Stimulated activated CD8-positive, alpha-beta memory T cell treated with anti-CD3 and anti-CD28 coated beads, Interleukin-12 subunit alpha, Interleukin-12 subunit beta, amount 100 ng/mL, for 24 hours (primary cell): ENCODE measurements around the gene CDA.

Experiments
- DNase-seq: peaks from one replicate; pipeline ENCODE4 v3.0.0-alpha.2; 2020; ENCODE audit errors: extremely low read depth

CDA gene

DNA sequence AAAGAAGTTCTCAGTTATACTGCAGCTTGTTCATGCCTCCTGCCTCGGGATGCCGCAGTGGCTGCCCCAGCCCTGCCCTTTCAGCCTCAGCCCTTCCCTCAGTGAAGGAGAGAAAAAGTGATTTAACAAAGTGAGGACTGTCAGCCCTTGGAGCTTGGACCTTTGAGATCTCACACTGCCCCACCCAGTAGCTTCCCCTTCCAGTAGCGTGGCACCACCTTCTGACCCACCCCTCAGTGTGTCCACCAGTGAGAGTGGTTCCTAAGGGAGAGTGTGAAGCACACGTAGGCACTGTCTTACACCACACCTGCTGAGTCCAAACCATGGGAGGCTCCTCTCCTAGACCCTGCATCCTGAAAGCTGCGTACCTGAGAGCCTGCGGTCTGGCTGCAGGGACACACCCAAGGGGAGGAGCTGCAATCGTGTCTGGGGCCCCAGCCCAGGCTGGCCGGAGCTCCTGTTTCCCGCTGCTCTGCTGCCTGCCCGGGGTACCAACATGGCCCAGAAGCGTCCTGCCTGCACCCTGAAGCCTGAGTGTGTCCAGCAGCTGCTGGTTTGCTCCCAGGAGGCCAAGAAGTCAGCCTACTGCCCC, at the start of gene CDA:
TSS of gene CDA (plus strand) at position 464 of the 592 bp plus-strand sequence. CDS start at position 497, 33 bp downstream.
- DNase-seq, result no peak

DNA sequence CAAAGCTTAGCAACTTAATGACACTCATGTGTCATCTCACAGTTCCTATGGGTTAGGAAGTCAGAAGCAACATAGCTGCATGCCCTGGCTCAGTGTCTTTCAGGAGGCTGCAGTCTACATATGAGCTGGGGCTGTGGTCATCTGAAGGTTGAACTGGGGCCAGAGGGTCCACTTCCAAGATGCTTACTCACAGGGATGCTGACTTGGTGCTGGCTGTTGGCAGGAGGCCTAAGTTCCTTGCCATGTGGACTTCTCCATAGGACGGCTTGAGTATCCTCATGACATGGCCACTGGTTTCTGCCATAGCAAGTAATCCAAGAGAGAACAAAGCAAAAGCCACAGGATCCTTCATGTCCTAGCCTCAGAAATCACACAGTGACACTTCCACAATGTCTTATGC, 48.6 kb upstream of the CDA start:
- DNase-seq, result no peak

DNA sequence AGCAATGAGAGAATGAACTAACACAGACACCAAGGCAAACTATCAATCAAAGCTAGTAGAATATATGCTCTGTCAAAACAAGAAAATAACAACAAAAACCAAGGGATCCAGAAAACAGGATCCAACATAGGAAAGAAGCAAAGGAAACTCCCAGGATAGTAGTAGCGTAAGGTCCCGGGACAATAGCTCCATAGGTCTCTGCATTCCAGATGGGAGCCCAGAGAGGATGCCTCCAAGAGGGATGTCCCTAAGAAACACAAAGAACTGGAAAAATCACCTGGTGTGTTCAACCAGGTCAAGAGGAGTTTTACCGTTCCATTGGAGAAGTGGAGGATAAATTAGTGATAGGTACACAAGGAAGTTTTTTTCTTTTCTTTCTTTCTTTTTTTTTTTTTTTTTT, 42.3 kb upstream of the CDA start:
- DNase-seq, result no peak

DNA sequence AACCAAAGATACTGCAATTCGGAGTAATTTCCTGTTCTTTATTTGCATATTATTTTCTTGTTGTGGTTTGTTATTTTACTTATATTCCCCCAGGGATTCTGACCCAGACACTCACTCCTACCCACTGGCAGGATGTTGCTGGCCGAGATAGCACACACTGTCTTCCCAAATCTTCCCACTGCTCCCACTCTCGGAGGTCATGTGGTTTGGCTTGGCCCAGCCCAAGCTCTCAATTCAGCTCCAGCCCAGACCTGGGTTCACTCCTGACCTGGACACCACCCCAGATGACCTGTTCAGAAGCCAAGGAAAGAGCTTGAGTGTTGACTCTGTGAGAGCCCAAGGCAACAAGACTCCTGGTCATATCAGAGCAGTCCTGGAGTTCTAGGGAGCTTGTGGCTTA, 37.7 kb upstream of the CDA start:
- DNase-seq, result no peak

DNA sequence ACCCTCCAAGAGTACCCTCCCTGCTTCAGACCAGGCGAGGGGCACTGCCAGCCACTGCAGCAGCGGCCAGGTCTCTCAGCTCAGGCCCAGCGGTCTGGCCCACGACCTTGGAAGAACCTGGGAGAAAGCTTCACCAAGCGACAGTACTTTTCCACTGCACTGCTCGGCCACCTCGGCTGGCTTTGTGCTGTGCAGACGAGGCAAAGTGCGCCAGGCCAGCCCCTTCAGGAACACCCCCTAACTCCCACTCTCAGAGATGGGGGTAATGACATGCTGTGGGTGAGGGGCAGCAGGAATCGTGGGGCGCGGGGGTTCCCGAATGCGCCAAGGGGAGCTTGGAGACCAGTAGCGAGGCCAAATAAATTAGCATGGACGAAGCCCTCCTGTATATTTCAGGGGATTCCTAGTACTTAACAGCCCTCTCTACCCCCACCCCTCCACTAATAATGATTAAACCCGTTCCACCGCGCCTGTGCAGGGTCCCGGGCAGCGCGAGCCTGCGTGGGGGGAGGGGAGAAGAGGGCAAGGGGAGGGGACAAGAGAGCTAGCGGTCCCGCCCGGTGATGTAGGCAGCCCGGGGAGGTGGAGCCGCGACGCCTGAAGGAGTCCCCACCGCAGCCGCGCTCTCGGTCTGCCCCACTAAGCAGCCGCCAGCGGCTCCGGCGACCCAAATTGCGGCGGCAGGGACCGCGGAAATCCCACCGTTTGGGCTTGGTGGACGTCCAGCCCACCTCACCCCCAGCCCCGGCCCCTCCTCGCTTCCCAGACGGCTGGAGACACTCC, 36.8 kb upstream of the CDA start, which contains the start of gene FAM43B:
TSS of gene FAM43B (plus strand) at position 629 of the 783 bp plus-strand sequence. CDS start 401 bp downstream, outside the sequence.
- no peak for DNase-seq

DNA sequence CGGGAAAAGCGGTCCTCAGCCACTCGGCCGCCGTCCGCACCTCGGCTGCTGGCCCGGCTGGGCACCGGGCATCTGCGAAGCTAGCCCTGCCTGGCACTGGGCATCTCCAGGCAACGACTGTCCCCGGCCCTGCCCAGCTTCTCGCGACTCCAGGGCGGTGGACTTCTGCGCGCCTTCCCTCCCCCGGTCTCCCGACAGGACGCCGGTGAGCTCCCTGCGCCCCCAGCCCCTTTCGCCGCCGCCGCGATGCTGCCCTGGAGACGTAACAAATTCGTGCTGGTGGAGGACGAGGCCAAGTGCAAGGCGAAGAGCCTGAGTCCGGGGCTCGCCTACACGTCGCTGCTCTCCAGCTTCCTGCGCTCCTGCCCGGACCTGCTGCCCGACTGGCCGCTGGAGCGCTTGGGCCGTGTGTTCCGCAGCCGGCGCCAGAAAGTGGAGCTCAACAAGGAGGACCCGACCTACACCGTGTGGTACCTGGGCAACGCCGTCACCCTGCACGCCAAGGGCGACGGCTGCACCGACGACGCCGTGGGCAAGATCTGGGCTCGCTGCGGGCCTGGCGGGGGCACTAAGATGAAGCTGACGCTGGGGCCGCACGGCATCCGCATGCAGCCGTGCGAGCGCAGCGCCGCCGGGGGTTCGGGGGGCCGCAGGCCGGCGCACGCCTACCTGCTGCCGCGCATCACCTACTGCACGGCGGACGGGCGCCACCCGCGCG, 36.0 kb upstream of the CDA start:
- DNase-seq, result no peak

DNA sequence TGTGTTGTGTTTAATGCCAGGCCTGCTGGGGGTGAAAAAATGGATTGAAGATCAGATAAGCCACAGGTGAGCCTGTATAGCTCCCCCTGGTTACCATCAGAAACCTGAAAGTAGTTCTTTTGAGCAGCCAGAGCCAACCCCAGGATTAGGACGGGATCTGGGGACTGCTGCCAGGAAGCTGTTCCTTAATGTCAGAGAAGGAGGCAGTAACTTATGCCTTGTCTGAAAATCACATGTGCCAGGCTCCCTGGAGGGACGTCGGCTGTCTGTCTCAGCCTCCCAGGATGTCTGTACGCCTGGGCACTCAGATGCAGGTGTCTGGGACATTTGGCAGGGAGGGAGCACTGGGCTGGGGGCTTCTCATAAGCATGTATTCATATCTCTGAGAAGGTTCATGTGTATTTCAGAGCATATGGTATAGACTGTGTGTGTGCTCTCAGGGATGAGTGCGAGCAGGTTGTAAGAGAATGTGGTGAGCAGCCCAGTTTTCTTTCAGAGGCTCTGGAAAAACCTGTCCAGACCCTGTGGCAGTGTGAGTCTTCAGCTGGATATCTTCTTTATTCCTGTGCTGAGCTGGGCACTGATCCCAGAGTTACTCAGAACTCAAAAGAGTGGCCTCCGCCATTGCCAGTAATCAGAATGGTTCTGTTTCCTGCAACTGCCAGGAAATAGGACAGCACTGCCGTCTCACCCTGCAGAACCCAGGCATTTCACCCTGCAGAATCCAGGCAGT, 33.7 kb upstream of the CDA start:
- no peak for DNase-seq

DNA sequence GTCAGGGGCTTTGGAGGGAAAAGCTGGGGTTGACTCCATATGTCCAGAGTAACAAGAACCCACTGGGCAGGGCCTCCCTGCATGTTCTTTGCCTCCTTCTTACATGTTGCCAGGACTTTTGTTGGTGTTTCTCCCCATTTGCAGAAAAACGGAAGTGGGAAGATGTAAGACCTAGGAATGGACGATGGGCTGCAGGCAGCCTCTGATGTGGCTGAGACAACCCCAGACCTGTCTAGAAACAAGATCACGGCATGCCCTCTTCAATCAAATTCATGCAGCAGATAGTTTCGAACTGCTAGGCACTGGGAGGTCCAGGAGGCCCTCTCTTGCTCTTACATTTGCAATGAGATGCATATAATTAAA, 33.2 kb upstream of the CDA start:
- DNase-seq, result no peak

DNA sequence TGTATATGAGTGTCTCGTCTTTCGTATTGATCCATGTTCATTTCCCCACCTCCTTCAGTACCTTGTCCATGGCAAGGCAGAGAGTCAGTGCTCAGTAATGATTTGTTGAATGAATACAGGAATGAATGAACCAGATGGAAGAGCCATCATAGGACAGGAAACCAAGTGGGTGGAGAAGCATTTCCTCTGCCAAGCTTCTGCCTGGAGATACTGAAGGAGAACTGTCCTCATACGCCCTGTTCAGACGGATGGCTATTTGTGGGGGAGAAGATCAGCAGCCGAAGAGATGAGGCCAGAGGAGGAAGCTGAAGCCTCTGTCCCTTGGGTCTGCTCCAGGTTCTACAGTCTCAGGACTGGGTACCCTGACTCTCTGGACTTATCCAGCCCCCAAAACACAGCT, 30.7 kb upstream of the CDA start:
- no peak for DNase-seq

DNA sequence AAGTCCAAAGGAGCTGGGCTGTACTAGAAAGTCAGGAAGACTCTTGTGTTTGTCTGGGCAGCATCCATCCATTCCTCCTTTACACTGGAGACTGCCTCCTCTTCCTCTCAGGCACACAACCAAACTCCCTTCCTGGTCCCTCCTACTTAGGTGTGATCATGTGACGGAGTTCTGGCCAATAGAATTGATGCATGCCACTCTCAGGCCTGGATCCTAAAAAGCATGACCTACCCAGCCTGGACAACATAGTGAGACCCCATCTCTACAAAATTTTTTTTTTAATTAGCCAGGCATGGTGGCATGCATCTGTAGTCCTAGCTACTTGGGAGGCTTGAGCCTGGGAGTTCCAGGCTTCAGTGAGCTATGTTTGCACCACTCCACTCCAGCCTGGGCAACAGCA, 27.9 kb upstream of the CDA start:
- DNase-seq, result no peak

DNA sequence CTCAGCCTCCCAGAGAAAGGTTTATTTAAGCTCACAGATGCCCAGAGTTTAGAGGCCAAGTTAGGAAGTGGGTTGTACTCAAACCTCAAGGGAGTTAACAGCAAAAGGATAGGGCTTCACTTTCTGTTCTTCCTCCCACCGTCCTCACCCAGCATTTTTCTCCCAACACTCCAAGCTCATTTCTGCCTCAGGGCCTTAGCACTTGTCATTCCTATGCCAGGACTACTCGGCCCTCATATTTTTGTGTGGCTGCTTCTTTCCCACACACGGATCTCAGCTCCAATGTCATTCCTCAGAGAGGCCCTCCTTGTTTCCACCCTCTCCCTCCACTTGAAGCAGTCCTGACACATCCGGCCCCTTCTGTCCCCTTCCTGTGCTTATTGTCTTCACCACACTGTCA, 23.7 kb upstream of the CDA start:
- DNase-seq, result no peak

DNA sequence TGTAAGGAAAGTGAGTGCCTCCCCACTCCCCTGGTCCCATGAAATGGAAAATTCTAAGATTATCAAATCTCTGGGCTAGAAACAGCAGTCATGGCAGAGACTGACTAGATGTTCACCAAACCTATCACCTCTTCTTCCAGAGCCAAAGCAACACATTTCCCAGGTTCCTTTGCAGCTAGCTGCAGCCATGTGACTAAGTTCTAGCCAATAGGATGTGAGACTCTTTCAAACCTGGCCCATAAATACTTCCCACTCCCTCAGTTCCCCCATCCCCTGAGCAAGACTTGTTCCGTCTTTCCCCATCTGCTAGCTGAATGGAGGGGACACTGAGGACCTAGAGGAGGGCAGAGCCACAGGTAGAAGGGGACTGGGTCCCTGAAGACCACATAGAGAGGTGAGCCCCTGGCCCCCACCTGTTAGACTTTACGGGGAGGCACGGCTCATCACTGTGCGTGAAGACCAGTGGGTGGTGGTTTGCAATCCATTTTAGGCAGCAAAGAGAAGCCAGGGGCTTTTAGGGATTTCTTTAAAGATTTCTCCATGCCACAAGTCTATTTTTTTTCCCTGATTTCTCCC, 19.3 kb upstream of the CDA start:
- DNase-seq, result no peak

DNA sequence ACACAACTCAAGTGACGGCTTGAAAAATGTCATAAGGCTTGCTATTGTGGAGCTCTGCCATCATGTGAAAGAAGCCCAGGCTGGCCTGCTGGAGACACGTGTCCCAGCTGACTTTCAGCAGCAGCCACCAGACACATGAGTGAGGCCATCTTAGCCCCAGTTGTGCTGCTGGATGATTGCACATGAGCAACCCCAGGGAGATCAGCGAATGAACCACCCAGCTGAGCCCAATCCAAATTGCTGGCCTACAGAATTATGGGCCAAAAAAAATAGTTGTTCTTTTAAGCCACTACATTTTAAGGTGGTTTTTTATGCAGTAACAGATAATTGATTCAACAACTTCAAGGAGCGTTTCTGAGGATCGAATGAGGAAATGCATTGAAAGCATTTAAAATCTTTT, 17.5 kb upstream of the CDA start:
- DNase-seq, result no peak

DNA sequence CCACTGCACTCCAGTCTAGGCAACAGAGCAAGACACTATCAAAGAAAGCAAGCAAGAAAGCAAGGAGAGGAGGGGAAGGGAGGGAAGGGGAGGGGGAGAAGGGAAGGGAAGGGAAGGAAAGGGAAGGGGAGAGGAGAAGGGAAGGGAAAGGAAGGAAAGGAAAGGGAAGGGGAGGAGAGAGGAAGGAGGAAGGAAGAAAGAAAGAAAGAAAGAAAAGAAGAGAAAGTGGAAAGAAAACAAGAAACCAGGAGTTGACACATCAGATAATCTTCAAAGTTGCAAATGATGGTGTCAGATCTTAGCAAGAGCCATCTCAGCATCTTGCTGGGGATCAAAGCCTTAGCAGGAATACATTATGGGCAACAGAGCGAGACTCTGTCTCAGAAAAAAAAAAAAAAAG, 14.9 kb upstream of the CDA start:
- DNase-seq, result no peak

DNA sequence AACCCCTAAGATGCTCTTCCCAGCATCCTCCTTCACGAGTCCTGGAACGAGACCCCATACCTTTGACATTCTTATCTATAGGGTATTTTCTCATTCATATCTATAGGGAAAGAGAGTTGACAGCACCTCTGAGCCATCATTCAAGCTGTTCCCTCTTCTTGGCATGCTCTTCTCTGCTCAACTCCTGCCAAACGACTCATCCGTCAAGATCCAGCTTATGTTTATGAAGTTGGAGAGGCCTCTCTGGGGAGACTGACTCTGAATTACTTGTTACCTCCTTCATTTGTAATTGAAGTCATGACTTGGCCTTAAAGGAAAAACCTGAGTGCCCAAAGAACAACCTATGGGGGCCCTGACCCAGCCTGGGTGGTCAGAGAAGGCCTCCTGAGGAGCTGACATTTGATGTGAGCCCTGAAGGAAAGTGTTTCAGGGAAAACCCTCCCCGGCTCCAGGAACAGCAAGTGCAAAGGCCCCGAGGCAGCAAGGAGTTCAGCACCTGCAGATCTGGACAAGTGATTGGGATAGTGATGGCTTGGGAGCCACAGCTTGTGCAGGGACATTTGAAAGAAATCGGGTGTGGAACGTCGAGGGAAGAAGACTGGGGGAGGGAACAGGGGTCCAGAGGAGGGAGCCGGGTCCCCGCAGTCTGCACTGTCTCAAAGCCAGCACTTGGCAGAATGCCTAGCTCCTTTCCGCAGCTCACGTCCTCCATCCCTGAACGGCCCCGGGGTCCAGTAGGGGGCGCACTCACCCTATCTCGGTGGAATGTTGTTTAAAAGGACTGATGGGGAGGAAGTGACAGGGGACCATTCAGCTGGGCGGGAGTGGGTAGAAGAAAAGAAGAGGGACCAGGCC, 14.0 kb upstream of the CDA start:
- peak; percentile 8 for DNase-seq

DNA sequence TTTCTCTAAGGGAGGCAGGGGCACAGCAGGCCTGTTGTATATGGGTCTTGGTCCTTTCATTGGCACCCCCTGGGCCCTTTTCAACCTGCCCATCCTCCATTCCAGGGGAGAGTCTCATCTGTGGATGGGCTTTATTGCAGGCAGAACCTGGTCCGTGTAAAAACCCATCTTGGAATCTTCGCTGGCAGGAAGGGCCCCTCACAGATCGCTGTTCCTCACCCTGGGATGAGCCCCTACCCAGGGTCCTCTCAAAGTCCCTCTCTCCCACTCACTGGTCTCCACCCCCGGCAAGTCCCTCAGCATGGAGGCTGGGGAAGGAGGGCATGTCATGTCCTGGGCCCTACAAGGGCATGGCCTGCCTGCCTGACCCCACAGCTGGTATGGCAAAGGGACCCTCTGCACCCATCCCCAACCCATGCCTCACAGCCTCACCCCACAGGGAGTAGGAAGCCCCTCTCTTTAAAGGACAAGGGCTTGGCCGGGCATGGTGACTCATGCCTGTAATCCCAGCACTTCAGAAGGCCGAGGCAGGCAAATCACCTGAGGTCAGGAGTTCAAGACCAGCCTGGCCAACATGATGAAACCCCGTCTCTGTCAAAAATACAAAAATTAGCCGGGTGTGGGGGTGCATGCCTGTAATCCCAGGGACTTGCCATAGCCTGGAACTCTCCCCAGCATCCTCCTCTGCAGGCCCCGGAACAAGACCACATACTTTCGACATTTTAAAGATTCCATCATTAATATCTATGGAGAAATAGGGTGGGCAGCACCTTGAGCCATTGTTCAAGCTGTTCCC, 13.2 kb upstream of the CDA start:
- DNase-seq, result no peak

DNA sequence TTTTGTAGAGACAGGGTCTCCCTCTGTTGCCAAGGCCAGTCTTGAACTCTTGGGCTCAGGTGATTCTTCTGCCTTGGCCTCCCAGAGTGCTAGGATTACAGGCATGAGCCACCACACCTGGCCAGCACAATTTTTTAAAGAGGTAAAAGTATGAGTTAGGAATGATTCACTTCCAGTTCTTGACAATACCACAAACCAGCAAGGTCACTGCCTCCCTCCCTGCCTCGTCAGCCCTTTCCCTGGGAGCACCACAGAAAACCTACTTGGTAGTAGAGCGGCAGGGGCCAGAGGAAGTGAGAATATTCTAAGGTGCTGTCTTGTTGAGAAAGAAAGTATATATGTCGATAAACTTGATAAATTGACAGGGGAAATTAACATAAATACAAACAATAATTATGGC, 10.8 kb upstream of the CDA start:
- DNase-seq, result no peak

DNA sequence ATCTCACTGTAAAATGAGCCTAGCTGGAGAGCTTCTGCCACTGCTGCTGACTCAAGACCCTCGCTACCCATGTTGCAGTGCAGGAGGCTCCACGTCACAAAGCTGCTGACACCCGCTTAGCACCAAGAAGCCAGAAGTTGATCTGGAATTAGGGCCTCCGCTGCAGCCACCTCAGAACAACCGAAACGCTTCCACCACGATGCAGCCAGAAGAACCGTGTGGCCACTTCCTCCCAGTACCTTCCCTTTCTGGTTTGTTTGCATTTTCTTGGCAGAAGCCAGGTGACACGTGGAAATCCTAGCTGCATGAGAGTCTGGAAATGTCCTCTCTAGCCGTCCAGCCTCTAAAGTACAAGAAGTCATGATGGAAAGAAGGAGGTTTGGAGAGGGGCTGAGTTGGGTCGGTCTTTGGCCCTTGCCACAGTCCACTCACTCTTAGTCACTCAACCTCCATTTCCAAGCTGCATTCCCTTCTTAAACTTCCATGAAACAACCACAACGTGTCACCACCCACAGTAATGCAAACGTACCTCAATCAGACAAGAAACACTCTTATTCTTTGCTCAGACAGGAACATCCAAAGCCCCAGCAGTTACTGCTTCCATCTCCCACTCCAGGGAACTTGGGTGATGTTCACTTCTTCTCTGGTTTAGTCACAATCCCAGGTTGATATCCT, 10.0 kb upstream of the CDA start:
- DNase-seq, result no peak

DNA sequence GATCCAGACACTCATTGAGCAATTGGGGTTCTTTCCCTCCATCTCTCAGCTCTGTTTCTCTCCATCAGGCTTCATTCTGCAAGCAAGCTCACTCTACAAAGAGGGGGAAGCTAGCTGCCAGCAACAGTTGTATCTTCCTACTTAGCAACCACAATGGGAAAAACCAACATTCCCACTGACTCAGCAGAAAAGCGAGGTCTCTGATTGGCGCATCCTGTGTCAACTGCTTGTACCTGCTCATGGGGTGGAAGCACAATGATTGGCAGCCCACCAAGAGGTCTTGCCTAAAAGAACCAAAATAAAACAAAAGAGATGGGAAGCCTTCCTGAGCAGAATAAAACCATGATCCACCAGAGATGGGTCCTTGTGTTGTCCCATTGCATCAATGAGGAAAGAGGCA, 4.0 kb upstream of the CDA start:
- no peak for DNase-seq
